ENCODE data around the gene FLRT1. TPM values are rescaled to one million over a fixed set of nuclear protein-coding genes. Genes with fewer than 3 reads are reported as not detected.

The FLRT1 gene
- total RNA-seq, 1 experiment from 2014 or later: 0.31 TPM

DNA sequence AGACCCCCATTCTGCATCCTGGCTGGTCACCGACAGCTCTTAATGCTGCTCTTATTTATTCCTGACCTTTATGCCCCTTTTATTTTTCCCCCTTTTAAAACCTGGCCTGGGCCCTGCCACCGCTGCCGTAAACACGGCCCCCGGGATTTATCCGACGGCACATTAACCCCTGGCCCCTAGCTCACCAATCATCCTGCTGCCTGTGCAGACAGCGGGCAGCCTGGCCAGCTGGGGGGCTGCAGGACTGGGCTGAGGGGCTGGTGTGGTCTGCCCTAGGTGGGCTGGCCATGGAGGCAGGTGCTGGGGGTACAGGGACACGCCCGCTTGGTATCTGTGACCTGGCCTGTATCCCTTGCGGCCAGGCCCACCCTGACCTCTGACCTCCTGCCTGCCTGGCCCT lies 21.4 kb upstream of the FLRT1 start:
- Histone ChIP-seq H3K27ac (ENCODE audit: insufficient read length, low read depth, low read length) (no peak overlapping the region), H3K18ac (ENCODE audit: insufficient read length, low read depth, low read length) (no peak overlapping the region), H2BK15ac (ENCODE audit: low read depth, low read length) (no peak overlapping the region), H3K4me1 (ENCODE audit: insufficient read depth, low read length) (no peaks in the 10 kb centered on the region), H3K23ac (ENCODE audit: insufficient read length, low read depth, low read length) (no peak overlapping the region), H3K23me2 (ENCODE audit: insufficient read length, low read depth, low read length, poor library complexity, severe bottlenecking) (no peaks in the 10 kb centered on the region), H2BK20ac (ENCODE audit: low read depth, low read length, poor library complexity, severe bottlenecking) (no peak overlapping the region), H2BK12ac (ENCODE audit: insufficient read length, low read depth, low read length) (no peak overlapping the region), H4K91ac (ENCODE audit: insufficient read length, low read depth, low read length) (no peak overlapping the region), H3K9me3 (ENCODE audit: control insufficient read depth, low read depth, low read length) (no peaks in the 10 kb centered on the region), H3K79me2 (ENCODE audit: insufficient read depth, low read length) (no peaks in the 10 kb centered on the region), H3K79me1 (ENCODE audit: insufficient read depth, low read depth, low read length, poor library complexity, severe bottlenecking) (no peaks in the 10 kb centered on the region), H4K5ac (ENCODE audit: insufficient read length, low read depth, low read length) (no peak overlapping the region), H3K4me2 (ENCODE audit: insufficient read depth, insufficient read length, low read length) (no peak overlapping the region), H2AK5ac (ENCODE audit: insufficient read length, low read length) (no peak overlapping the region), H3K14ac (ENCODE audit: insufficient read depth, low read length) (no peak overlapping the region; the same call in 1 of the 2 replicates), H2BK120ac (ENCODE audit: low read depth, low read length, poor library complexity, severe bottlenecking) (no peak overlapping the region), H3K56ac (ENCODE audit: insufficient read length, low read depth, low read length) (no peak overlapping the region), H3T11ph (ENCODE audit: low read length) (no peak overlapping the region), H4K20me1 (ENCODE audit: control insufficient read depth, insufficient read depth, insufficient read length) (no peaks in the 10 kb centered on the region), H2BK5ac (ENCODE audit: insufficient read length, low read length) (no peak overlapping the region), H3K27me3 (ENCODE audit: insufficient read depth, low read length) (peaks cover 13% of the 10 kb centered on the region; the same call in 1 of the 2 replicates), H3K4ac (ENCODE audit: low read depth, low read length) (no peak overlapping the region), H4K8ac (replicated peaks; ENCODE audit: insufficient read length, low read depth, low read length) (no peak overlapping the region), H3K9ac (ENCODE audit: extremely low read depth, insufficient read length, low read length) (no peak overlapping the region), H2AFZ (ENCODE audit: low read length) (no peak overlapping the region)
- no peak overlapping the region for H3K4me3 Mint-ChIP-seq
- H3K9me3 Mint-ChIP-seq: peaks cover 9 to 14% of the 10 kb centered on the region in 2 experiments; a peak in 3 of 5 replicates
- H3K4me1 Mint-ChIP-seq: peaks cover 2 to 4% of the 10 kb centered on the region in 2 experiments
- no peak for DNase-seq
- WGBS (ENCODE audit: extremely low coverage, insufficient read length, low lambda C conversion rate): no CpG with 5 or more reads among the region's 11 CpGs
- TF ChIP-seq, protein P1, sequence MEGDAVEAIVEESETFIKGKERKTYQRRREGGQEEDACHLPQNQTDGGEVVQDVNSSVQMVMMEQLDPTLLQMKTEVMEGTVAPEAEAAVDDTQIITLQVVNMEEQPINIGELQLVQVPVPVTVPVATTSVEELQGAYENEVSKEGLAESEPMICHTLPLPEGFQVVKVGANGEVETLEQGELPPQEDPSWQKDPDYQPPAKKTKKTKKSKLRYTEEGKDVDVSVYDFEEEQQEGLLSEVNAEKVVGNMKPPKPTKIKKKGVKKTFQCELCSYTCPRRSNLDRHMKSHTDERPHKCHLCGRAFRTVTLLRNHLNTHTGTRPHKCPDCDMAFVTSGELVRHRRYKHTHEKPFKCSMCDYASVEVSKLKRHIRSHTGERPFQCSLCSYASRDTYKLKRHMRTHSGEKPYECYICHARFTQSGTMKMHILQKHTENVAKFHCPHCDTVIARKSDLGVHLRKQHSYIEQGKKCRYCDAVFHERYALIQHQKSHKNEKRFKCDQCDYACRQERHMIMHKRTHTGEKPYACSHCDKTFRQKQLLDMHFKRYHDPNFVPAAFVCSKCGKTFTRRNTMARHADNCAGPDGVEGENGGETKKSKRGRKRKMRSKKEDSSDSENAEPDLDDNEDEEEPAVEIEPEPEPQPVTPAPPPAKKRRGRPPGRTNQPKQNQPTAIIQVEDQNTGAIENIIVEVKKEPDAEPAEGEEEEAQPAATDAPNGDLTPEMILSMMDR (conservative IDR thresholded peaks at IDR 0.05): no peak
- H3K27me3 Mint-ChIP-seq (ENCODE audit: low read depth): peaks cover 70% of the 10 kb centered on the region
- H3K27ac Mint-ChIP-seq: 0 out of 7 replicates have a peak overlapping the region, but pooled peaks of 1 of the 3 experiments have one; percentile 28
- H3K36me3 Mint-ChIP-seq (ENCODE audit: insufficient read depth in 1 of 3, low read depth in 3 of 3): peaks cover 2 to 10% (median 4%) of the 10 kb centered on the region in 3 experiments; a peak in 5 of 7 replicates

Measured in H9 (cell line).